A549 (cell line): ENCODE measurements around the gene GNGT2. TPM values are rescaled to one million over a fixed set of nuclear protein-coding genes. Genes with fewer than 3 reads are reported as not detected.

Experiments used
- ATAC-seq, 2 experiments: fragments of 200-7000 bp in 1 of 2; fragments of >200 bp in 1 of 2; cut with Nextera tagmentation in 1 of 2; cut with Tn5 transposase in 1 of 2; 3 replicates each; pipeline versions ENCODE4 v1.8.0 to v1.9.1; 2018 to 2020; ENCODE audit warnings: mild to moderate bottlenecking in 1 of 2, moderate library complexity in 1 of 2
- CTCF ChIA-PET: fragments of 300-600 bp; sonication (Branson Sonifier 250); formaldehyde crosslinking; extraction: SDS; loops from one replicate; lab custom pipeline; 2021; ENCODE audit warnings: antibody characterized with exemption, inconsistent platforms; lab: Yijun Ruan, JAX
- POLR2A ChIA-PET: fragments of 350-600 bp; formaldehyde crosslinking; extraction: SDS; loops from one replicate; lab custom pipeline; 2021; ENCODE audit warnings: antibody characterized with exemption, inconsistent platforms; lab: Yijun Ruan, JAX
- DNase-seq, 2 experiments: peaks; one replicate each; pipeline versions ENCODE4 v3.0.0 to v3.0.0-alpha.2; 2011 to 2016; ENCODE audit warnings: low read depth in 1 of 2, low spot score in 1 of 2
- FAIRE-seq: peaks from 2 replicates; lab custom pipeline; 2011; peaks lifted over from hg19 to GRCh38; lab: Jason Lieb, UNC
- H3K27ac ChIP-seq, 2 experiments: fragments of >200 bp; sonication (Bioruptor Twin); formaldehyde crosslinking; 3 replicates each; pipeline ENCODE4 v1.5.1; 2016 to 2017
- H3K4me1 ChIP-seq: fragments of >200 bp; sonication (Bioruptor Twin); formaldehyde crosslinking; 3 replicates; pipeline ENCODE4 v1.6.1; 2016
- H3K4me2 ChIP-seq: fragments of >200 bp; sonication (Bioruptor Twin); formaldehyde crosslinking; 3 replicates; pipeline ENCODE4 v1.6.1; 2016
- H3K4me3 ChIP-seq: fragments of >200 bp; sonication (Bioruptor Twin); formaldehyde crosslinking; 3 replicates; pipeline ENCODE4 v1.5.1; 2016
- H3K9me3 ChIP-seq: fragments of >200 bp; sonication (Bioruptor Twin); formaldehyde crosslinking; 3 replicates; pipeline ENCODE4 v1.6.1; 2016
- BHLHE40 ChIP-seq: IDR thresholded peaks from 2 replicates; pipeline ENCODE4 v1.6.1; 2012; ENCODE audit warnings: low read depth, low read length, inconsistent platforms
- CHD4 ChIP-seq: fragments of 200-600 bp; sonication (generic); IDR thresholded peaks from 2 replicates; pipeline ENCODE4 v1.6.1; 2016; ENCODE audit warnings: antibody characterized with exemption, mild to moderate bottlenecking, borderline replicate concordance
- EHF ChIP-seq: fragments of 250-450 bp; sonication (Bioruptor Pico); IDR thresholded peaks from 2 replicates; pipeline ENCODE4 v1.5.0; 2020; ENCODE audit warnings: mild to moderate bottlenecking
- EP300 ChIP-seq, 2 experiments: fragments of >200 bp; sonication (Bioruptor Twin); formaldehyde crosslinking; IDR thresholded peaks; 2 replicates in 1 of 2; 3 replicates in 1 of 2; pipeline ENCODE4 v1.6.1; 2016 to 2017
- HDAC2 ChIP-seq: fragments of 200-600 bp; sonication (generic); IDR thresholded peaks from 2 replicates; pipeline ENCODE4 v1.6.1; 2016
- HEYL ChIP-seq: fragments of 250-450 bp; sonication (Bioruptor Pico); IDR thresholded peaks from 2 replicates; pipeline ENCODE4 v1.8.0; 2021; ENCODE audit warnings: mild to moderate bottlenecking, moderate library complexity
- HOXB5 ChIP-seq: fragments of 250-450 bp; sonication (Bioruptor Pico); IDR thresholded peaks from 2 replicates; pipeline ENCODE4 v1.5.0; 2020; ENCODE audit warnings: mild to moderate bottlenecking, moderate library complexity
- JUNB ChIP-seq: fragments of >200 bp; sonication (Bioruptor Twin); formaldehyde crosslinking; IDR thresholded peaks from 2 replicates; pipeline ENCODE4 v1.6.1; 2016
- KDM1A ChIP-seq: fragments of 200-600 bp; sonication (generic); IDR thresholded peaks from 2 replicates; pipeline ENCODE4 v1.6.1; 2016; ENCODE audit warnings: low read depth, mild to moderate bottlenecking
- MYC ChIP-seq: IDR thresholded peaks from 2 replicates; pipeline ENCODE4 v1.6.1; 2012; ENCODE audit warnings: mild to moderate bottlenecking, inconsistent platforms, low read length, improper control_type of control experiment, borderline replicate concordance
- NFE2L2 ChIP-seq: fragments of 150-350 bp; conservative IDR thresholded peaks from 2 replicates; pipeline ENCODE4 v1.6.1; 2014; ENCODE audit warnings: low read length
- NR3C1 ChIP-seq: fragments of >200 bp; sonication (Bioruptor Twin); formaldehyde crosslinking; IDR thresholded peaks from 3 replicates; pipeline ENCODE4 v1.6.1; 2017
- PHF8 ChIP-seq: fragments of 200-600 bp; sonication (generic); IDR thresholded peaks from 2 replicates; pipeline ENCODE4 v1.6.1; 2016; ENCODE audit warnings: low read depth, mild to moderate bottlenecking, antibody characterized with exemption, moderate library complexity, borderline replicate concordance
- POLR2A ChIP-seq: IDR thresholded peaks from 2 replicates; pipeline ENCODE4 v1.6.1; 2012; ENCODE audit warnings: mild to moderate bottlenecking, low read length
- POLR2AphosphoS2 ChIP-seq: conservative IDR thresholded peaks from 2 replicates; pipeline ENCODE4 v1.6.1; 2012; ENCODE audit warnings: low read length, improper control_type of control experiment, inconsistent platforms
- RNF2 ChIP-seq: fragments of 200-600 bp; sonication (generic); IDR thresholded peaks from 2 replicates; pipeline ENCODE4 v1.6.1; 2016; ENCODE audit warnings: low read depth, mild to moderate bottlenecking, antibody characterized with exemption, moderate library complexity, borderline replicate concordance
- SREBF2 ChIP-seq: fragments of 450-650 bp; IDR thresholded peaks from 2 replicates; pipeline ENCODE4 v1.6.1; 2014; ENCODE audit warnings: mild to moderate bottlenecking, moderate library complexity
- TFCP2L1 ChIP-seq: fragments of 250-450 bp; sonication (Bioruptor Pico); IDR thresholded peaks from 2 replicates; pipeline ENCODE4 v1.5.0; 2021; ENCODE audit warnings: mild to moderate bottlenecking
- USF2 ChIP-seq: fragments of 450-650 bp; IDR thresholded peaks from 2 replicates; pipeline ENCODE4 v1.6.1; 2014; ENCODE audit warnings: antibody characterized with exemption
- ZNF302 ChIP-seq: fragments of 250-450 bp; sonication (Bioruptor Pico); IDR thresholded peaks from 2 replicates; pipeline ENCODE4 v1.9.0; 2021; ENCODE audit warnings: inconsistent platforms, mild to moderate bottlenecking, moderate library complexity
- WGBS: methylation state at CpG from one replicate; pipeline ENCODE4 v1.1.6; 2017; ENCODE audit errors: missing lambda C conversion rate; 5-methylcytosine and 5-hydroxymethylcytosine counted together
- polyA minus RNA-seq: library from RNA; depleted of rRNA, polyadenylated mRNA; stranded (reverse); fragments of >200 nt; gene quantifications from 2 replicates; pipeline ENCODE4 v1.2.3, GENCODE V29; 2011; rRNA and poly(A)+ RNA removed
- polyA plus RNA-seq, 4 experiments: library from polyadenylated mRNA; depleted of rRNA in 3 of 4; stranded (reverse); fragments of >200 nt; fragmentation: RNase III in 1 of 4; extraction: RNeasy Plus Mini Kit Qiagen cat#74134 plus additional on column Dnase treatment in 1 of 4; gene quantifications; 2 replicates in 3 of 4; 3 replicates in 1 of 4; pipeline ENCODE4 v1.2.3, GENCODE V29; 2011 to 2017
- TF ChIP-seq, protein P1 (sequence below): fragments of 250-450 bp; sonication (Bioruptor Pico); IDR thresholded peaks from 2 replicates; pipeline ENCODE4 v1.5.0; 2020; ENCODE audit warnings: low read depth, mild to moderate bottlenecking, moderate library complexity
- TF ChIP-seq, protein P2 (sequence below): fragments of >200 bp; sonication (Bioruptor Twin); formaldehyde crosslinking; IDR thresholded peaks from 2 replicates; pipeline ENCODE4 v1.6.1; 2016
- TF ChIP-seq, protein P3 (sequence below): fragments of 200-600 bp; sonication (generic); IDR thresholded peaks from 2 replicates; pipeline ENCODE4 v1.6.1; 2016; ENCODE audit warnings: antibody characterized with exemption, mild to moderate bottlenecking, moderate library complexity

The GNGT2 gene
- polyA plus RNA-seq (2011; rRNA removed), result not detected in 2 replicates
- polyA plus RNA-seq (2012; cell fraction: cytosol; rRNA removed), result 0.04 and 0.21 TPM in 2 replicates
- polyA plus RNA-seq (2012; cell fraction: nucleus; rRNA removed), result not detected in 2 replicates
- polyA plus RNA-seq (2017; fragmentation: RNase III; extraction: RNeasy Plus Mini Kit Qiagen cat#74134 plus additional on column Dnase treatment), result 0.25 to 0.34 TPM (median 0.31 TPM) in 3 replicates
- polyA minus RNA-seq, result not detected in 2 replicates

DNA sequence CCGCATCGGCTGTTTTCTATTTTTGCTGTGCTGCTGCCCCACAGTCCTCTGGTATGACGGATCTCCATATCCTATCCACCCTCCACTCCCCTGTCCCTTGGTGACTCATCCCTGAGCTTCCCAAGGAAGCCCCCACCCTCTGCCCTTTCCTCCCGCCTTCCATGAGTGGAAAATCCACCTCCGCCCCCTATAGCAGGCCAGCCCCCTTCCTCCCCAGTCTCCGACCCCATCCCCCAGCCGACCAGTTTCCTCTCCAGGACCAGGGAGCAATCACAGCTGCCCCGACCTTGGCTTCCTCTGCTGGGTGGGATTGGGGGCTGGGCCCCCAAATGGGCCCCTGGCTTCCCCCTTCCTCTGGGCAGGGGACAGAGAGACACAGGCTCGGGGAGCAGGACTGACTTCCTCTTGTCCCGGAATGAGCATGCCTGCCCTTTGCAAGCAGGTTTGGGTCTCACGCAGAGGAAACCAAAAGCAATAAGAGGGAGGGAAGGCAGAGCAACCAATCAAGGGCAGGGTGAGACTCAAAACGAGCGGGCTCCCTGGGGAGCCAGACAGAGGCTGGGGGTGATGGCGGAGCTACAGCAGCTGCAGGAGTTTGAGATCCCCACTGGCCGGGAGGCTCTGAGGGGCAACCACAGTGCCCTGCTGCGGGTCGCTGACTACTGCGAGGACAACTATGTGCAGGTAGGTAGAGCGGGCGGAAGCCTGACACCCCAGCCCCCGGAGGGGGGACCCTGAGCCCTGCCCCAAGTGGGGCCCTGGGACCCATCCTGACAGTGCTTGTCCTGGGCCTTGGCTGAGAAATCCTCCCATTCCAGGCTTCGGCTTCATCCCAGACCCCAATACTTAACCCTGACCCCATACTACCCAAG is at the start of gene GNGT2, which contains the start of gene ABI3:
Gene GNGT2, minus strand, starts transcription at position 417 of the 872 bp plus-strand sequence. CDS start 3,152 bp downstream, outside the sequence.
Gene ABI3, plus strand, starts transcription at position 550 of the 872 bp plus-strand sequence. Its CDS starts 18 bp downstream, at position 568.
- H3K4me3 ChIP-seq, result no peak within 1 kb of the TSS
- 77% methylated on average over 19 of the region's 22 CpGs for WGBS
- DNase-seq (no peak), FAIRE-seq (no peak), ATAC-seq (no peak)
- H3K27ac ChIP-seq, result no peak within 1 kb of the TSS
- peaks cover 5% of the 10 kb centered on the region; the same call in 1 of the 3 replicates for H3K4me1 ChIP-seq
- CTCF ChIA-PET, result interaction anchor here (0.6 to 13.5 kb wide), 6 partner anchors 10 to 178 kb away, joined by 3 to 161 read pairs (median 8); partner anchors contain the start of gene PHOSPHO1
- POLR2A ChIA-PET, result interaction anchor here (0.6 kb wide), 1 partner anchor 163 kb away, joined by 4 read pairs; no protein-coding TSS in a partner anchor
- TF ChIP-seq, protein P1, sequence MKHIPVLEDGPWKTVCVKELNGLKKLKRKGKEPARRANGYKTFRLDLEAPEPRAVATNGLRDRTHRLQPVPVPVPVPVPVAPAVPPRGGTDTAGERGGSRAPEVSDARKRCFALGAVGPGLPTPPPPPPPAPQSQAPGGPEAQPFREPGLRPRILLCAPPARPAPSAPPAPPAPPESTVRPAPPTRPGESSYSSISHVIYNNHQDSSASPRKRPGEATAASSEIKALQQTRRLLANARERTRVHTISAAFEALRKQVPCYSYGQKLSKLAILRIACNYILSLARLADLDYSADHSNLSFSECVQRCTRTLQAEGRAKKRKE (CRISPR knock-in tag), result no peak
- TF ChIP-seq HOXB5 (CRISPR knock-in tag) (no peak), EHF (CRISPR knock-in tag) (no peak), KDM1A (no peak), HEYL (CRISPR knock-in tag) (no peak), NFE2L2 (no peak), USF2 (no peak), HDAC2 (no peak), POLR2A (no peak)
- TF ChIP-seq, protein P2, sequence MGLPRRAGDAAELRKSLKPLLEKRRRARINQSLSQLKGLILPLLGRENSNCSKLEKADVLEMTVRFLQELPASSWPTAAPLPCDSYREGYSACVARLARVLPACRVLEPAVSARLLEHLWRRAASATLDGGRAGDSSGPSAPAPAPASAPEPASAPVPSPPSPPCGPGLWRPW, result no peak
- no peak within 1 kb of the TSS for H3K4me2 ChIP-seq
- no peaks in the 10 kb centered on the region for H3K9me3 ChIP-seq

DNA sequence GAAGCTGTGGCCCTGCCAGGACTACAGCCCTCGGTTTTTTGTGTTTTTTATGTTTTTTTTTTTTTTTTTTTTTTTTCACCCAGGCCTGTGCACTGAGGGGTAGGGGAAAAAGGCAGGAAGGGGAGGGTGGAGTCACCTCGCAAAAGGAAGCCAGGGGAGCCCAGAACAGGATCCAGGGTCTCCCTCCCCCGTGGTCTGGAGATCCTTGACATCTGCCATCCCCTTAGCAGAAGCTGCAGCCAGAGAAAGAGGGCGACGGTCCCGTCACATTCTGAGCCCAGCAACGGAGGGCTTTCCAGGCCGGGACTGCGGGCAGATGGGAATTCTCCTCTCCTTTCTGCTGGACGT is 49.3 kb upstream of the GNGT2 start:
- Histone ChIP-seq H3K4me1 (peaks cover 9% of the 10 kb centered on the region; the same call in 2 of the 3 replicates), H3K4me3 (peak overlapping the region; percentile 61), H3K4me2 (peak overlapping the region; percentile 79), H3K27ac (peak overlapping the region; percentile 81 to 88), H3K9me3 (no peaks in the 10 kb centered on the region)
- no peak for DNase-seq
- CTCF ChIA-PET, result interaction anchor here (0.6 to 4.1 kb wide), 9 partner anchors 8 to 224 kb away, joined by 3 to 31 read pairs (median 3); partner anchors contain the start of gene PHOSPHO1
- WGBS, result 80% methylated on average over 10 of the region's 10 CpGs
- no peak for TF ChIP-seq BHLHE40
- TF ChIP-seq, protein P3, sequence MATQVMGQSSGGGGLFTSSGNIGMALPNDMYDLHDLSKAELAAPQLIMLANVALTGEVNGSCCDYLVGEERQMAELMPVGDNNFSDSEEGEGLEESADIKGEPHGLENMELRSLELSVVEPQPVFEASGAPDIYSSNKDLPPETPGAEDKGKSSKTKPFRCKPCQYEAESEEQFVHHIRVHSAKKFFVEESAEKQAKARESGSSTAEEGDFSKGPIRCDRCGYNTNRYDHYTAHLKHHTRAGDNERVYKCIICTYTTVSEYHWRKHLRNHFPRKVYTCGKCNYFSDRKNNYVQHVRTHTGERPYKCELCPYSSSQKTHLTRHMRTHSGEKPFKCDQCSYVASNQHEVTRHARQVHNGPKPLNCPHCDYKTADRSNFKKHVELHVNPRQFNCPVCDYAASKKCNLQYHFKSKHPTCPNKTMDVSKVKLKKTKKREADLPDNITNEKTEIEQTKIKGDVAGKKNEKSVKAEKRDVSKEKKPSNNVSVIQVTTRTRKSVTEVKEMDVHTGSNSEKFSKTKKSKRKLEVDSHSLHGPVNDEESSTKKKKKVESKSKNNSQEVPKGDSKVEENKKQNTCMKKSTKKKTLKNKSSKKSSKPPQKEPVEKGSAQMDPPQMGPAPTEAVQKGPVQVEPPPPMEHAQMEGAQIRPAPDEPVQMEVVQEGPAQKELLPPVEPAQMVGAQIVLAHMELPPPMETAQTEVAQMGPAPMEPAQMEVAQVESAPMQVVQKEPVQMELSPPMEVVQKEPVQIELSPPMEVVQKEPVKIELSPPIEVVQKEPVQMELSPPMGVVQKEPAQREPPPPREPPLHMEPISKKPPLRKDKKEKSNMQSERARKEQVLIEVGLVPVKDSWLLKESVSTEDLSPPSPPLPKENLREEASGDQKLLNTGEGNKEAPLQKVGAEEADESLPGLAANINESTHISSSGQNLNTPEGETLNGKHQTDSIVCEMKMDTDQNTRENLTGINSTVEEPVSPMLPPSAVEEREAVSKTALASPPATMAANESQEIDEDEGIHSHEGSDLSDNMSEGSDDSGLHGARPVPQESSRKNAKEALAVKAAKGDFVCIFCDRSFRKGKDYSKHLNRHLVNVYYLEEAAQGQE, result no peak
- TF ChIP-seq PHF8, result no peak
- TF ChIP-seq NR3C1, result no peak
- no peak for TF ChIP-seq POLR2A
- no peak for TF ChIP-seq USF2
- no peak for TF ChIP-seq CHD4
- no peak for TF ChIP-seq KDM1A
- TF ChIP-seq HEYL (CRISPR knock-in tag), result no peak
- TF ChIP-seq ZNF302 (CRISPR knock-in tag), result no peak
- TF ChIP-seq, protein P2, result no peak
- no peak for TF ChIP-seq MYC
- no peak for TF ChIP-seq TFCP2L1
- TF ChIP-seq EP300 (IDR thresholded peaks at IDR 0.05), result no peak
- TF ChIP-seq POLR2AphosphoS2, result no peak
- no peak for TF ChIP-seq JUNB
- TF ChIP-seq RNF2, result no peak
- no peak for TF ChIP-seq NFE2L2
- TF ChIP-seq SREBF2, result no peak
- peak in 1 of 2 experiments; percentile 21; a peak in 1 of 6 replicates for ATAC-seq
- POLR2A ChIA-PET, result no interaction called here
- FAIRE-seq, result no peak
